SK-N-SH (cell line): ENCODE data around the gene SNX27. TPM values are rescaled to one million over a fixed set of nuclear protein-coding genes. Genes with fewer than 3 reads are reported as not detected.

Experiments used
- CTCF ChIA-PET: fragments of 300-600, 350-600 bp; formaldehyde crosslinking; extraction: SDS; loops from one replicate; lab custom pipeline; 2021; lab: Yijun Ruan, JAX
- POLR2A ChIA-PET: fragments of 350-600 bp; sonication (Branson Sonifier 250); formaldehyde crosslinking; extraction: SDS; loops from one replicate; lab custom pipeline; 2020; ENCODE audit warnings: antibody characterized with exemption, inconsistent platforms; lab: Yijun Ruan, JAX
- DNase-seq: peaks from one replicate; pipeline ENCODE4 v3.0.0; 2012
- H2AFZ ChIP-seq: fragments of 200-600 bp; sonication (generic); 2 replicates; pipeline ENCODE4 v1.8.1; 2016; ENCODE audit warnings: antibody characterized with exemption, mild to moderate bottlenecking, low read depth
- H3F3A ChIP-seq: fragments of 200-600 bp; sonication (generic); replicated peaks from 2 replicates; pipeline ENCODE3; 2016; ENCODE audit warnings: antibody characterized with exemption, mild to moderate bottlenecking; ENCODE audit not compliant: insufficient read depth
- H3K27ac ChIP-seq, 2 experiments: fragments of 200-500 bp in 1 of 2; fragments of 200-600 bp in 1 of 2; sonication (Bioruptor generic) in 1 of 2; sonication (generic), shearing (Covaris generic) in 1 of 2; 2 replicates each; pipeline versions ENCODE4 v1.5.1 to v1.6.1; 2014 to 2016; ENCODE audit warnings: low read depth in 2 of 2, inconsistent platforms in 1 of 2, low read length in 1 of 2, mild to moderate bottlenecking in 1 of 2, mixed read lengths in 1 of 2
- H3K27me3 ChIP-seq: fragments of 200-600 bp; sonication (generic), shearing (Covaris generic); 2 replicates; pipeline ENCODE4 v1.6.1; 2016; ENCODE audit warnings: mixed run types; ENCODE audit not compliant: insufficient read depth
- H3K36me3 ChIP-seq, 2 experiments: fragments of 200-500 bp in 1 of 2; fragments of 200-600 bp in 1 of 2; sonication (Bioruptor generic) in 1 of 2; sonication (generic) in 1 of 2; replicated peaks in 1 of 2; 2 replicates each; pipeline versions ENCODE3 to v1.5.1; 2014 to 2016; ENCODE audit warnings: low read length in 1 of 2, mild to moderate bottlenecking in 1 of 2; ENCODE audit not compliant: insufficient read depth in 2 of 2, control insufficient read depth in 1 of 2
- H3K4me1 ChIP-seq, 2 experiments: fragments of 200-500 bp in 1 of 2; fragments of 200-600 bp in 1 of 2; sonication (Bioruptor generic) in 1 of 2; sonication (generic), shearing (Covaris generic) in 1 of 2; 2 replicates each; pipeline versions ENCODE4 v1.5.1 to v1.6.1; 2014 to 2016; ENCODE audit warnings: low read depth in 1 of 2, low read length in 1 of 2, mixed run types in 1 of 2; ENCODE audit not compliant: insufficient read depth in 2 of 2, control insufficient read depth in 1 of 2
- H3K4me2 ChIP-seq: fragments of 200-600 bp; sonication (generic), shearing (Covaris generic); 2 replicates; pipeline ENCODE4 v1.6.1; 2017; ENCODE audit warnings: mixed run types
- H3K4me3 ChIP-seq, 2 experiments: fragments of 200-500 bp in 1 of 2; fragments of 200-600 bp in 1 of 2; sonication (Bioruptor generic) in 1 of 2; sonication (generic), shearing (Covaris generic) in 1 of 2; 2 replicates each; pipeline versions ENCODE4 v1.5.1 to v1.8.1; 2014 to 2016; ENCODE audit warnings: low read depth in 2 of 2, inconsistent platforms in 1 of 2, low read length in 1 of 2, mild to moderate bottlenecking in 1 of 2, mixed read lengths in 1 of 2, moderate library complexity in 1 of 2
- H3K79me2 ChIP-seq: fragments of 200-600 bp; sonication (generic); 2 replicates; pipeline ENCODE4 v1.8.1; 2017; ENCODE audit warnings: mild to moderate bottlenecking; ENCODE audit not compliant: insufficient read depth
- H3K9ac ChIP-seq: fragments of 200-600 bp; sonication (generic); 2 replicates; pipeline ENCODE4 v1.6.1; 2017; ENCODE audit warnings: mixed run types
- H3K9me2 ChIP-seq: fragments of 200-600 bp; sonication (generic); 2 replicates; pipeline ENCODE4 v1.6.1; 2017; ENCODE audit warnings: mixed run types
- H3K9me3 ChIP-seq: fragments of 200-600 bp; sonication (generic); 2 replicates; pipeline ENCODE4 v1.6.1; 2017; ENCODE audit warnings: mixed run types, mild to moderate bottlenecking, moderate library complexity
- H4K20me1 ChIP-seq: fragments of 200-600 bp; sonication (generic); 2 replicates; pipeline ENCODE4 v1.6.1; 2017; ENCODE audit warnings: mild to moderate bottlenecking, mixed run types; ENCODE audit not compliant: insufficient read depth
- CHD2 ChIP-seq: fragments of 150-350 bp; IDR thresholded peaks from 2 replicates; pipeline ENCODE4 v1.6.1; 2018; ENCODE audit warnings: low read length; ENCODE audit not compliant: partially characterized antibody
- ELF1 ChIP-seq: IDR thresholded peaks from 2 replicates; pipeline ENCODE4 v1.4.0; 2012
- EP300 ChIP-seq, 2 experiments: IDR thresholded peaks; 2 replicates each; pipeline versions ENCODE4 v1.4.0 to v1.6.1; 2012; ENCODE audit warnings: borderline replicate concordance in 1 of 2, low read depth in 1 of 2, low read length in 1 of 2
- EZH2phosphoT487 ChIP-seq: fragments of 200-600 bp; sonication (generic); IDR thresholded peaks from 2 replicates; pipeline ENCODE4 v1.6.1; 2017; ENCODE audit warnings: low read depth, mixed run types, mild to moderate bottlenecking, antibody characterized with exemption, moderate library complexity, borderline replicate concordance
- JUND ChIP-seq: IDR thresholded peaks from 2 replicates; pipeline ENCODE4 v1.4.0; 2012
- MXI1 ChIP-seq: IDR thresholded peaks from 2 replicates; pipeline ENCODE4 v1.6.1; 2012; ENCODE audit warnings: mild to moderate bottlenecking, low read depth, low read length, improper control_type of control experiment
- NFIC ChIP-seq: IDR thresholded peaks from 2 replicates; pipeline ENCODE4 v1.4.0; 2012; ENCODE audit warnings: borderline replicate concordance
- NRF1 ChIP-seq: IDR thresholded peaks from 2 replicates; pipeline ENCODE4 v1.6.1; 2012; ENCODE audit warnings: low read depth, mild to moderate bottlenecking, low read length
- RAD21 ChIP-seq: IDR thresholded peaks from 2 replicates; pipeline ENCODE4 v1.6.1; 2012; ENCODE audit warnings: mild to moderate bottlenecking, low read length
- RCOR1 ChIP-seq: fragments of 150-350 bp; IDR thresholded peaks from 2 replicates; pipeline ENCODE4 v1.6.1; 2017; ENCODE audit warnings: antibody characterized with exemption, low read length
- RFX5 ChIP-seq: IDR thresholded peaks from 2 replicates; pipeline ENCODE4 v1.6.1; 2012; ENCODE audit warnings: mild to moderate bottlenecking, improper control_type of control experiment, low read length
- RXRA ChIP-seq: IDR thresholded peaks from 2 replicates; pipeline ENCODE4 v1.4.0; 2012; ENCODE audit warnings: low read depth, mild to moderate bottlenecking, borderline replicate concordance
- SIN3A ChIP-seq: IDR thresholded peaks from 2 replicates; pipeline ENCODE4 v1.6.1; 2012; ENCODE audit warnings: low read depth, mild to moderate bottlenecking, low read length, moderate library complexity, borderline replicate concordance
- SMC3 ChIP-seq: IDR thresholded peaks from 2 replicates; pipeline ENCODE4 v1.6.1; 2012; ENCODE audit warnings: low read depth, low read length, improper control_type of control experiment
- whole genome bisulfite sequencing: methylation state at CpG from one replicate; pipeline ENCODE4 v1.1.6; 2017; ENCODE audit warnings: low lambda C conversion rate; 5-methylcytosine and 5-hydroxymethylcytosine counted together
- polyA plus RNA-seq, 3 experiments: library from polyadenylated mRNA; depleted of rRNA; stranded (reverse); fragments of >200 nt; gene quantifications; 2 replicates each; pipeline ENCODE4 v1.2.3, GENCODE V29; 2012
- TF ChIP-seq, protein P1 (sequence below): IDR thresholded peaks from 2 replicates; pipeline ENCODE4 v1.4.0; 2012; ENCODE audit warnings: low read depth, borderline replicate concordance

SNX27 gene
- polyA plus RNA-seq, 1 of the 3 experiments (the other 2 are of a cell fraction): 10.8 TPM

DNA sequence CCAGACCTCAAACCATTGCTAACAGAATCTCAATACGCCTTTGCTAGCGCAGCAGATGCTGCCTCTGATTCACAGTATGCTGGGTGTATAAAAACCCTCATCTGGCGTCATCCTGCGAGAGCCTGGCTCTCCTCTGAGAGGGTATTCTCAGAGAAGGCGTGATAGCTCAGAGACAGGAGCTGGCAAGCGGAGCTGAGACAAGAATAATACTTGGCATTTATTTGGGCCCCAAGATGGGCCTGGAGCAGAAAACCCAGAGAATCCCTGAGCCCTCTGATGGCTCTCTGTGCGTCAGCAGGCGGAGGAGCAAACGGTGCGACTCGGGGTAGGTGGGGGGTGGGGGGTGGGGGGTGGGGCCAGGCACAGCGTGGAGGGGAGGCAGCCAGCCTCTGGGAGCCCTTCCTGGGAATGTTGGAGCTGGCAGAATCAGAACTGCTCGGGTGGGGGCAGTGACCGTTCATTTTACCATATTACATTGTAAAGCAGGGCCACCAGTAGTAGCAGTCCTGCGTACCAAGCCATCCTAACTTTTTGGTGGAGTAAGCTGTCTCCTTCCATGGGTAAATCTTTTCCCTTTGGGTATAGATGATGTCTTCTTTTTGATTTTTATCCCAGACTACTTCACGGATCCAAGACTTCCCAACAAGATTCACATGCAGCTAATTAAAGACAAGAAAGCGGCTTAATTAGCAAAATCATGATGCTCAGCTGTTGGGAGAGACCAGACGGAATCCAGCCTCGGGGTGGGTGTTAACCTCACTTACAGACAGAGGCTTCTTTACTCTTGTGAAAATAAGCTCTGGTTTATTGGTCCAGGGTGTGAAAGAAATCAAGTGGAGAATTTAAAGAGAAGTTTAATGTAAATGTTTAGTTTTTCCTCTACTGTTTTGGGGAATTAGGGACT is 116.6 kb downstream of the SNX27 start:
- Histone ChIP-seq H3K4me2 (no peak overlapping the region), H3F3A (no peaks in the 10 kb centered on the region), H2AFZ (no peak overlapping the region), H3K79me2 (no peaks in the 10 kb centered on the region), H4K20me1 (no peaks in the 10 kb centered on the region), H3K9ac (no peak overlapping the region), H3K27me3 (no peaks in the 10 kb centered on the region), H3K4me3 (peak overlapping the region in 1 of 2 experiments; percentile 6; a peak in 1 of 4 replicates), H3K9me3 (no peaks in the 10 kb centered on the region), H3K36me3 (no peaks in the 10 kb centered on the region), H3K27ac (peak overlapping the region in 1 of 2 experiments; percentile 78; a peak in 2 of 4 replicates), H3K4me1 (peaks cover 0 to 26% of the 10 kb centered on the region in 2 experiments; a peak in 2 of 4 replicates), H3K9me2 (no peaks in the 10 kb centered on the region)
- ChIA-PET CTCF (interaction anchor here (0.8 to 4.9 kb wide), 13 partner anchors 8 to 1541 kb away, joined by 3 to 54 read pairs (median 5); partner anchors contain the start of genes CELF3 and MRPL9), POLR2A (interaction anchor here (0.6 to 2.7 kb wide), 5 partner anchors 12 to 116 kb away, joined by 3 to 24 read pairs (median 6); partner anchors contain the start of genes CELF3, MRPL9 and SNX27)
- TF ChIP-seq RCOR1 (no peak), EP300 (IDR thresholded peaks at IDR 0.05; ENCODE audit: borderline replicate concordance in 1 of 2, low read depth in 1 of 2, low read length in 1 of 2) (0 out of 4 replicates have a peak, but pooled peaks of 1 of the 2 experiments have one; percentile 46), NRF1 (no peak), RAD21 (peak; percentile 17; the same call in 1 of the 2 replicates), CHD2 (peak; percentile 14), SMC3 (peak; percentile 16; the same call in 1 of the 2 replicates)
- DNase-seq: peak; percentile 77
- 47% methylated on average over 11 of the region's 19 CpGs for WGBS

DNA sequence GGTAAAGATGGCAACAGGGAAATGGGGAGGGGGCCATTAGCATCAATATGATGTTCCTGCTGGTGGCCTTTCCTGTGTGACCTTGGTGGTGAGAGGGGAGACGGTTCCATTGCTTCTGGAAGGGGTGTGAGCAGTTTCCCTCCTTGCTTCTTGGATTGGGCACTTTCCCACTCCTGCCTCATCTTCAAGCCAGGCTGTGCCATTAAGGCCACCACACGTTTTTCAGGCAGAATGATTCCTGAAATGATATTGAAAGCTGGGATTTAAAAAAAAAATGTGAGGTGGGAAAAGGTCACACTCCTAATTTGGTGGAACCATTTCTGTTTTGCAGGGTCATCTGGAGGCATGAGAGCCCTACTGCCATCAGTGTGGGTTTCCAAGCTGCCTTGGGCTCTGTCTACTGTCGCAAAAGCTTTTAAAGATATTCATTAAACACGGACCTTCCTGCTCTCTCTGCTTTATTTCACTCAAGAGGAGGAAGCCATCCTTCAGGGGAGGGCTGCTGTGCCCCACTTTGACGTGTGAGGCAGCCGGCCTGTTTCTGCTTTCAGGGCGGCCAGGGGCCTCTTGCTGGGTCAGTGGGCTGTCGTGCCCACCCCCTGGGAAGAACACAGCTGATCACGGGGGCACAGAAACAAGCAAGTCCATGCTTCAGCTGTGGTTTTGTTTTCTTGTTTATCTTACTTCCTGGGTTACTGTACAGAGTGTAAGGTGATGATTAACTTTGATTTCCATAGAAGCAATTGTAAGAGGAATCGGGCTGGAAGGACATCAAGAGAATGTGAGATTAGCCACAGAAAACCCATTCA is 117.5 kb downstream of the SNX27 start:
- H4K20me1 ChIP-seq: no peaks in the 10 kb centered on the region
- no peaks in the 10 kb centered on the region for H3K27me3 ChIP-seq

More for the DNA sequence above, 117.5 kb downstream of the SNX27 start:
- Histone ChIP-seq H3K9ac (no peak overlapping the region), H3K9me3 (no peaks in the 10 kb centered on the region), H3K9me2 (no peaks in the 10 kb centered on the region), H3K4me2 (no peak overlapping the region), H3K36me3 (no peaks in the 10 kb centered on the region), H3K27ac (peak overlapping the region in 1 of 2 experiments; percentile 43; a peak in 1 of 4 replicates), H3K79me2 (no peaks in the 10 kb centered on the region), H3K4me1 (peaks cover 0 to 26% of the 10 kb centered on the region in 2 experiments; a peak in 2 of 4 replicates), H2AFZ (no peak overlapping the region), H3K4me3 (no peak overlapping the region), H3F3A (no peaks in the 10 kb centered on the region)
- DNase-seq: no peak
- ChIA-PET POLR2A (interaction anchor here (1.4 to 2.7 kb wide), 4 partner anchors 13 to 117 kb away, joined by 4 to 24 read pairs (median 14); partner anchors contain the start of genes CELF3, MRPL9 and SNX27), CTCF (interaction anchor here (1.1 to 4.9 kb wide), 10 partner anchors 9 to 285 kb away, joined by 3 to 54 read pairs (median 5); partner anchors contain the start of gene CELF3)
- TF ChIP-seq RCOR1 (no peak), ELF1 (no peak), JUND (no peak), EP300 (IDR thresholded peaks at IDR 0.05; ENCODE audit: borderline replicate concordance in 1 of 2, low read depth in 1 of 2, low read length in 1 of 2) (no peak), EZH2phosphoT487 (no peak), MXI1 (no peak), RXRA (no peak), NFIC (no peak), SIN3A (no peak), RFX5 (no peak)
- TF ChIP-seq, protein P1, sequence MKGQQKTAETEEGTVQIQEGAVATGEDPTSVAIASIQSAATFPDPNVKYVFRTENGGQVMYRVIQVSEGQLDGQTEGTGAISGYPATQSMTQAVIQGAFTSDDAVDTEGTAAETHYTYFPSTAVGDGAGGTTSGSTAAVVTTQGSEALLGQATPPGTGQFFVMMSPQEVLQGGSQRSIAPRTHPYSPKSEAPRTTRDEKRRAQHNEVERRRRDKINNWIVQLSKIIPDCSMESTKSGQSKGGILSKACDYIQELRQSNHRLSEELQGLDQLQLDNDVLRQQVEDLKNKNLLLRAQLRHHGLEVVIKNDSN: no peak
- WGBS: 72% methylated on average over 9 of the region's 10 CpGs
